PC-9 (cell line): Measurements from ENCODE around the gene MGAT5. TPM values are rescaled to one million over a fixed set of nuclear protein-coding genes. Genes with fewer than 3 reads are reported as not detected.

Experiments
- BruUV-seq: library from RNA; stranded (reverse); fragments of 400-500 nt; replicated peaks from 2 replicates; lab custom pipeline; 2021; lab: Mats Ljungman, UMichigan
- CTCF ChIA-PET: fragments of 300-600 bp; sonication (Branson Sonifier 250); formaldehyde crosslinking; loops from one replicate; lab custom pipeline; 2022; ENCODE audit warnings: antibody characterized with exemption; lab: Charles Lee
- POLR2A ChIA-PET: fragments of 300-600 bp; sonication (Branson Sonifier 250); formaldehyde crosslinking; loops from one replicate; lab custom pipeline; 2022; ENCODE audit warnings: antibody characterized with exemption; ENCODE audit not compliant: unreplicated experiment; lab: Charles Lee
- DNase-seq, 2 experiments: peaks; one replicate each; pipeline versions ENCODE4 v3.0.0 to v3.0.0-alpha.2; 2015 to 2022; ENCODE audit warnings: mixed read lengths in 1 of 2
- H2AFZ ChIP-seq: fragments of 200-600 bp; sonication (generic); 2 replicates; pipeline ENCODE4 v1.8.1; 2017; ENCODE audit warnings: antibody characterized with exemption
- H3F3A ChIP-seq: fragments of 200-600 bp; sonication (generic); 2 replicates; pipeline ENCODE4 v1.8.1; 2017; ENCODE audit warnings: antibody characterized with exemption, mild to moderate bottlenecking, low read depth; ENCODE audit not compliant: insufficient read depth
- H3K27ac ChIP-seq: fragments of 200-600 bp; sonication (generic); 2 replicates; pipeline ENCODE4 v1.6.1; 2016; ENCODE audit warnings: mixed run types
- H3K27me3 ChIP-seq: fragments of 200-600 bp; sonication (generic); 2 replicates; pipeline ENCODE4 v1.6.1; 2016; ENCODE audit warnings: low read depth, mixed run types; ENCODE audit not compliant: insufficient read depth
- H3K36me3 ChIP-seq: fragments of 200-600 bp; sonication (generic); 2 replicates; pipeline ENCODE4 v1.6.1; 2016; ENCODE audit warnings: low read depth, mixed run types
- H3K4me1 ChIP-seq: fragments of 200-600 bp; sonication (generic); replicated peaks from 2 replicates; pipeline ENCODE4 v1.6.1; 2016; ENCODE audit warnings: mixed run types; ENCODE audit not compliant: insufficient read depth
- H3K4me2 ChIP-seq: fragments of 200-600 bp; sonication (generic); 2 replicates; pipeline ENCODE4 v1.6.1; 2017; ENCODE audit warnings: mixed run types
- H3K4me3 ChIP-seq: fragments of 200-600 bp; sonication (generic); 2 replicates; pipeline ENCODE4 v1.6.1; 2016; ENCODE audit warnings: mixed run types
- H3K79me2 ChIP-seq: fragments of 200-600 bp; sonication (generic); 2 replicates; pipeline ENCODE4 v1.6.1; 2017; ENCODE audit warnings: low read depth, mixed run types
- H3K9me2 ChIP-seq: fragments of 200-600 bp; sonication (generic); 2 replicates; pipeline ENCODE4 v1.8.1; 2017; ENCODE audit warnings: mild to moderate bottlenecking; ENCODE audit not compliant: insufficient read depth
- H3K9me3 ChIP-seq: fragments of 200-600 bp; sonication (generic); 2 replicates; pipeline ENCODE4 v1.8.1; 2016; ENCODE audit warnings: low read depth; ENCODE audit not compliant: insufficient read depth
- H4K20me1 ChIP-seq: fragments of 200-600 bp; sonication (generic); 2 replicates; pipeline ENCODE4 v1.8.1; 2017; ENCODE audit not compliant: insufficient read depth
- EZH2 ChIP-seq: fragments of 200-600 bp; sonication (generic); IDR thresholded peaks from 2 replicates; pipeline ENCODE4 v1.8.0; 2017; ENCODE audit warnings: antibody characterized with exemption, low read depth
- intact Hi-C: fragments of 100-400 bp; cut with micrococcal nuclease; formaldehyde crosslinking; loops from one replicate; pipeline ENCODE4 v1.10.0; 2022; ENCODE audit not compliant: unreplicated experiment
- total RNA-seq: library from RNA; stranded (reverse); gene quantifications from 2 replicates; pipeline ENCODE4 v1.2.3, GENCODE V29; 2021
- TF ChIP-seq, protein P1 (sequence below): fragments of 200-600 bp; sonication (generic); conservative IDR thresholded peaks from 2 replicates; pipeline ENCODE4 v1.6.1; 2017; ENCODE audit warnings: mixed run types, antibody characterized with exemption, mild to moderate bottlenecking, moderate library complexity

MGAT5 gene
- total RNA-seq, 1 experiment from 2014 or later: 33.5 TPM

DNA sequence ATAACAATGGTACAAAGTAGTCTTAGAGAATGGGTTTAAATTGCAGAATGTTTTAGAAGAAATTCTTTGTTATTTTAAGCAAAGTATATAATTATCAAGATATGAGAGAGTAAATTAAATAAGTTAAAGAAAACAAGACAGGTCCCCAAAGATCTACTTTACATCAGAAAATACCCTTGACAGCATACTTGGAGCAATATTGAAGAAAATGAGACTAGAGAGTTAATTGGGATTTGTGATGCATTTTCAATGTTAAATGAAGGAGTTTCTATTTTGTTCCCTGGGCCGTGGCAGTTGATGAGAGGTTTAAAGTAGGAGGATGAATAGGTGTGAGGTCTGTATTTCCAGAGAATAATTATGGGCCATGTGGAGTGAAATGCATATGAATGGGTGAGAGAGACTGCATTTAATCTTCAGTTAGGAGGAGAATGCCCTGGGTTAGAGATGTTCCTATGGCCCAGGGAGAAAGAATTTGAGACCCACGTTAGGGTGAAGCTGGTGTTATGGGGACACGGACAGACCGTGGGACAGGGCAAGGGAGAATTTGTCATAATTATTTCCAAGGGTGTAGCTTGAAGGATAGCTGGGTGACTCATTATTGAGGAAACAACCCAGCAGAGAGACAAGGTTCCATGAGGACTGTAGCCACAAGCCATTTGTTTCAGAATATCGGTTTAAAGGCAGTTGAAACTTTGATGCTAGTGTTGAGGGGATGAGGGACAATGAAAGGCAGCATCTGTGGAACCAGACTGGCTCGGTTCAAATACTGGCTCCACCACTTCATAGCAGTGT lies 22.7 kb downstream of the MGAT5 start:
- H3K4me1 ChIP-seq: no peaks in the 10 kb centered on the region
- H3K27ac ChIP-seq: no peak overlapping the region
- H4K20me1 ChIP-seq: no peaks in the 10 kb centered on the region
- no peaks in the 10 kb centered on the region for H3K27me3 ChIP-seq
- 0 out of 2 replicates have a peak, but pooled peaks cover 5% of the 10 kb centered on the region for H3K9me2 ChIP-seq
- POLR2A ChIA-PET: no interaction called here
- DNase-seq: no peak
- CTCF ChIA-PET: no interaction called here
- no peak overlapping the region for H3K4me2 ChIP-seq
- no peaks in the 10 kb centered on the region for H3F3A ChIP-seq
- no peaks in the 10 kb centered on the region for H3K36me3 ChIP-seq
- TF ChIP-seq, protein P1, sequence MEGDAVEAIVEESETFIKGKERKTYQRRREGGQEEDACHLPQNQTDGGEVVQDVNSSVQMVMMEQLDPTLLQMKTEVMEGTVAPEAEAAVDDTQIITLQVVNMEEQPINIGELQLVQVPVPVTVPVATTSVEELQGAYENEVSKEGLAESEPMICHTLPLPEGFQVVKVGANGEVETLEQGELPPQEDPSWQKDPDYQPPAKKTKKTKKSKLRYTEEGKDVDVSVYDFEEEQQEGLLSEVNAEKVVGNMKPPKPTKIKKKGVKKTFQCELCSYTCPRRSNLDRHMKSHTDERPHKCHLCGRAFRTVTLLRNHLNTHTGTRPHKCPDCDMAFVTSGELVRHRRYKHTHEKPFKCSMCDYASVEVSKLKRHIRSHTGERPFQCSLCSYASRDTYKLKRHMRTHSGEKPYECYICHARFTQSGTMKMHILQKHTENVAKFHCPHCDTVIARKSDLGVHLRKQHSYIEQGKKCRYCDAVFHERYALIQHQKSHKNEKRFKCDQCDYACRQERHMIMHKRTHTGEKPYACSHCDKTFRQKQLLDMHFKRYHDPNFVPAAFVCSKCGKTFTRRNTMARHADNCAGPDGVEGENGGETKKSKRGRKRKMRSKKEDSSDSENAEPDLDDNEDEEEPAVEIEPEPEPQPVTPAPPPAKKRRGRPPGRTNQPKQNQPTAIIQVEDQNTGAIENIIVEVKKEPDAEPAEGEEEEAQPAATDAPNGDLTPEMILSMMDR: no peak
- TF ChIP-seq EZH2: no peak
- no peak overlapping the region for H2AFZ ChIP-seq
- BruUV-seq: no TSS peak
- no peaks in the 10 kb centered on the region for H3K79me2 ChIP-seq
- intact Hi-C loops: no loop called here
- no peak overlapping the region for H3K4me3 ChIP-seq
- no peaks in the 10 kb centered on the region for H3K9me3 ChIP-seq

DNA sequence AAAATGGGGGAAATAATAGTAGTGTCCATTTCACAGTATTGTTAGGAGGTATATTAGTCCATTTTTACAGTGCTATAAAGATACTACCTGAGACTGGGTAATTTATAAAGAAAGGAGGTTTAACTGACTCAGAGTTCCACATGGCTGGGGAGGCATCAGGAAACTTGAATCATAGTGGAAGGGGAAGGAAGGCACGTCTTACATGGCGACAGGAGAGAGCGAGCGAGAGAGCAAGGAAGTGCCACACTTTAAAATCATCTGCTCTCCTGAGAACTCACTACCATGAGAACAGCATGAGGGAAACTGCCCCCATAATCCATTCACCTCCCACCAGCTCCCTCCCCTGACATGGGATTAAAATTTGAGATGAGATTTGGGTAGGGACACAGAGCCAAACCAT lies 23.4 kb downstream of the MGAT5 start:
- Histone ChIP-seq H3K4me1 (no peaks in the 10 kb centered on the region), H2AFZ (no peak overlapping the region), H3K79me2 (no peaks in the 10 kb centered on the region), H3K9me2 (0 out of 2 replicates have a peak, but pooled peaks cover 5% of the 10 kb centered on the region), H3K4me2 (no peak overlapping the region), H4K20me1 (no peaks in the 10 kb centered on the region), H3K4me3 (no peak overlapping the region), H3F3A (no peaks in the 10 kb centered on the region), H3K27me3 (no peaks in the 10 kb centered on the region), H3K27ac (no peak overlapping the region), H3K9me3 (no peaks in the 10 kb centered on the region), H3K36me3 (no peaks in the 10 kb centered on the region)
- intact Hi-C loops: no loop called here
- POLR2A ChIA-PET: no interaction called here
- BruUV-seq: no TSS peak
- TF ChIP-seq, protein P1: no peak
- no peak for TF ChIP-seq EZH2
- no peak for DNase-seq
- CTCF ChIA-PET: no interaction called here

DNA sequence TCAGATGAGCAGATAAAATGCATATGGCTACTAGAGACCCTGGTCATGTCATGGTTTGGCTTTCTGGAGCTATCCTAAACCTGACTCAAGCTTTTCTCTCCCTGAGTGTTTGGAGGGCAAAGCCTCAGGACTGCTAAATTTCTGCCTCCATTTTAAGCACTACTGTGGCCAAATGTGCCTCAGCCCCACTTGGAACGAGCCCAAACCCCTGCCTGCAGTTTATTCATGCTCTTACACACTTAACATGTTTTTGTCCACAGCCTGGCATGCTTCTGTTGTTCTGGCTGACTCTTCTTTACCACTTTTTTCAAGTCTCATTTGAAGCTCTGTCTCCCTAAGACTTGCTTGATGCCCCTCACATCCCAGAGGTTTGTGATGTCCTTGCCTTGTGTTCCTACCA lies 24.7 kb downstream of the MGAT5 start:
- no peak overlapping the region for H3K4me3 ChIP-seq
- H3F3A ChIP-seq: no peaks in the 10 kb centered on the region
- no TSS peak for BruUV-seq
- POLR2A ChIA-PET: no interaction called here
- no peaks in the 10 kb centered on the region for H4K20me1 ChIP-seq
- H3K9me3 ChIP-seq: no peaks in the 10 kb centered on the region
- TF ChIP-seq, protein P1: no peak
- no peak for TF ChIP-seq EZH2
- H3K79me2 ChIP-seq: no peaks in the 10 kb centered on the region
- H3K27ac ChIP-seq: no peak overlapping the region
- no peak for DNase-seq
- no peaks in the 10 kb centered on the region for H3K27me3 ChIP-seq
- CTCF ChIA-PET: no interaction called here
- H3K4me2 ChIP-seq: no peak overlapping the region
- intact Hi-C loops: no loop called here
- H2AFZ ChIP-seq: no peak overlapping the region
- H3K36me3 ChIP-seq: no peaks in the 10 kb centered on the region
- H3K4me1 ChIP-seq: no peaks in the 10 kb centered on the region
- H3K9me2 ChIP-seq: 0 out of 2 replicates have a peak, but pooled peaks cover 5% of the 10 kb centered on the region
